Right atrium auricular region (tissue), 2 donors: Measurements from ENCODE around the gene GNA14. TPM values are rescaled to one million over a fixed set of nuclear protein-coding genes. Genes with fewer than 3 reads are reported as not detected.

Experiments
- DNase-seq: peaks from one replicate; pipeline ENCODE4 v3.0.0-alpha.2; 2019; ENCODE audit warnings: low spot score
- H3K27ac ChIP-seq, 2 donors: fragments of 200-600 bp; sonication (generic); 1 replicate in 1 of 2; 2 replicates in 1 of 2; pipeline ENCODE4 v1.5.1; 2016 to 2019
- H3K27me3 ChIP-seq, 2 donors: fragments of 200-600 bp; sonication (generic); one replicate each; pipeline versions ENCODE4 v1.5.1 to v1.6.0; 2017 to 2019
- H3K36me3 ChIP-seq: fragments of 200-600 bp; sonication (generic); one replicate; pipeline ENCODE4 v1.5.1; 2016
- H3K4me1 ChIP-seq, 2 donors: fragments of 200-600 bp; sonication (generic); one replicate each; pipeline versions ENCODE4 v1.5.1 to v1.6.0; 2017 to 2019
- H3K4me3 ChIP-seq, 2 donors: fragments of 200-600 bp; sonication (generic); 1 replicate in 1 of 2; 2 replicates in 1 of 2; pipeline ENCODE4 v1.5.1; 2017 to 2019; ENCODE audit warnings: mild to moderate bottlenecking in 1 of 2, moderate library complexity in 1 of 2
- H3K9me3 ChIP-seq, 2 donors: fragments of 200-600 bp; sonication (generic); one replicate each; pipeline ENCODE4 v1.5.1; 2019
- CTCF ChIP-seq, 2 donors: fragments of 200-600 bp; sonication (generic); IDR thresholded peaks; one replicate each; pipeline ENCODE4 v1.5.1; 2019; ENCODE audit warnings: antibody characterized with exemption in 2 of 2
- total RNA-seq, 2 donors: library from RNA; depleted of rRNA; stranded (reverse); fragments of >200 nt; gene quantifications; one replicate each; pipeline ENCODE4 v1.1.0, GENCODE V29; 2016

Gene GNA14
- total RNA-seq, 2 donors from 2014 or later: 2.2 to 4.3 TPM

GRCh38 chr9:77488439-77489126 lies 159.5 kb downstream of the GNA14 start:
- TF ChIP-seq CTCF (IDR thresholded peaks at IDR 0.05): peak in 1 of 2 donors; percentile 22
- Histone ChIP-seq H3K9me3 (peaks cover 0 to 14% of the 10 kb centered on the region in 2 donors), H3K36me3 (no peaks in the 10 kb centered on the region), H3K4me3 (no peak overlapping the region), H3K27me3 (no peaks in the 10 kb centered on the region), H3K27ac (no peak overlapping the region), H3K4me1 (no peaks in the 10 kb centered on the region)
- DNase-seq: no peak

- Histone ChIP-seq H3K36me3 (no peaks in the 10 kb centered on the region), H3K27ac (no peak overlapping the region), H3K9me3 (peaks cover 0 to 14% of the 10 kb centered on the region in 2 donors), H3K4me1 (no peaks in the 10 kb centered on the region), H3K4me3 (no peak overlapping the region), H3K27me3 (no peaks in the 10 kb centered on the region)
- DNase-seq: no peak
- TF ChIP-seq CTCF (IDR thresholded peaks at IDR 0.05): no peak
Measured at GRCh38 chr9:77486968-77487367, 161.2 kb downstream of the GNA14 start.

- DNase-seq: no peak
- no peak for TF ChIP-seq CTCF (IDR thresholded peaks at IDR 0.05)
- no peaks in the 10 kb centered on the region for H3K4me1 ChIP-seq
- H3K9me3 ChIP-seq: peaks cover 0 to 12% of the 10 kb centered on the region in 2 donors
- no peak overlapping the region for H3K27ac ChIP-seq
- no peaks in the 10 kb centered on the region for H3K27me3 ChIP-seq
- no peaks in the 10 kb centered on the region for H3K36me3 ChIP-seq
- H3K4me3 ChIP-seq: no peak overlapping the region
Measured at GRCh38 chr9:77486463-77486862, 161.7 kb downstream of the GNA14 start.

GRCh38 chr9:77475641-77476473 lies 172.3 kb downstream of the GNA14 start:
- Histone ChIP-seq H3K9me3 (peaks cover 0 to 21% of the 10 kb centered on the region in 2 donors), H3K4me3 (no peak overlapping the region), H3K36me3 (no peaks in the 10 kb centered on the region), H3K27ac (peak overlapping the region; percentile 11 to 45), H3K27me3 (no peaks in the 10 kb centered on the region), H3K4me1 (no peaks in the 10 kb centered on the region)
- DNase-seq: no peak
- no peak for TF ChIP-seq CTCF (IDR thresholded peaks at IDR 0.05)

GRCh38 chr9:77474936-77475335 lies 173.2 kb downstream of the GNA14 start:
- TF ChIP-seq CTCF (IDR thresholded peaks at IDR 0.05): no peak

More at GRCh38 chr9:77474936-77475335, 173.2 kb downstream of the GNA14 start:
- H3K36me3 ChIP-seq: no peaks in the 10 kb centered on the region
- H3K27ac ChIP-seq: no peak overlapping the region
- H3K4me3 ChIP-seq: no peak overlapping the region
- peaks cover 0 to 21% of the 10 kb centered on the region in 2 donors for H3K9me3 ChIP-seq
- H3K27me3 ChIP-seq: no peaks in the 10 kb centered on the region
- no peaks in the 10 kb centered on the region for H3K4me1 ChIP-seq
- DNase-seq: no peak
